GM18499 (cell line): ENCODE measurements around the gene YWHAG.
A peak's percentile ranks its signal among the peaks of the same experiment; 100 is the strongest.
"Not testable (repeated sequence)": the region's sequence is repeated elsewhere in the genome, so short reads cannot be mapped to it uniquely, and the experiment has no call there.

ENCODE experiments used
- ATAC-seq: cut with Tn5 transposase; IDR thresholded peaks from one replicate; pipeline ENCODE4 v1.9.1; 2021; ENCODE audit warnings: moderate number of reproducible peaks; ENCODE audit not compliant: insufficient read depth, unreplicated experiment

The YWHAG gene

GRCh38 chr7:76327610-76328009 is 31.2 kb downstream of the YWHAG start:
- no peak for ATAC-seq

- no peak for ATAC-seq
Measured at GRCh38 chr7:76326646-76327233, 32.1 kb downstream of the YWHAG start.

- ATAC-seq, result no peak
Measured at GRCh38 chr7:76325811-76326210, 33.0 kb downstream of the YWHAG start.

GRCh38 chr7:76325092-76325491 is 33.7 kb downstream of the YWHAG start:
- no peak for ATAC-seq

- ATAC-seq, result peak; percentile 35
Measured at GRCh38 chr7:76318488-76319353, 40.1 kb downstream of the YWHAG start.

- ATAC-seq, result peak; percentile 68
Measured at GRCh38 chr7:76317782-76318487, 40.9 kb downstream of the YWHAG start.

- no peak for ATAC-seq
Measured at GRCh38 chr7:76316984-76317781, 41.6 kb downstream of the YWHAG start.

- no peak for ATAC-seq
Measured at GRCh38 chr7:76315364-76315763, 43.4 kb downstream of the YWHAG start.

GRCh38 chr7:76314740-76315139 is 44.1 kb downstream of the YWHAG start:
- ATAC-seq, result not testable (repeated sequence)

GRCh38 chr7:76314042-76314721 is 44.6 kb downstream of the YWHAG start:
- no peak for ATAC-seq

- not testable (repeated sequence) for ATAC-seq
Measured at GRCh38 chr7:76311838-76312237, 47.0 kb downstream of the YWHAG start.

GRCh38 chr7:76310102-76310957 is 48.5 kb downstream of the YWHAG start:
- no peak for ATAC-seq

- not testable (repeated sequence) for ATAC-seq
Measured at GRCh38 chr7:76309341-76310101, 49.3 kb downstream of the YWHAG start.

GRCh38 chr7:76308874-76309273 is 49.9 kb downstream of the YWHAG start:
- not testable (repeated sequence) for ATAC-seq

- no peak for ATAC-seq
Measured at GRCh38 chr7:76304888-76305375, 53.9 kb downstream of the YWHAG start.

GRCh38 chr7:76303202-76304147 is 55.3 kb downstream of the YWHAG start:
- no peak for ATAC-seq
